HepG2 (cell line): Measurements from ENCODE around the gene PODN. TPM values are rescaled to one million over a fixed set of nuclear protein-coding genes. Genes with fewer than 3 reads are reported as not detected.

Experiments used
- ATAC-seq: fragments of 200-7000 bp; cut with Tn5 transposase; 3 replicates; pipeline ENCODE4 v1.9.1; 2020; ENCODE audit warnings: mild to moderate bottlenecking, moderate library complexity
- BruUV-seq: library from RNA; stranded (reverse); fragments of 400-500 nt; replicated peaks from 2 replicates; lab custom pipeline; 2021; lab: Mats Ljungman, UMichigan
- CTCF ChIA-PET: fragments of 300-600 bp; formaldehyde crosslinking; extraction: SDS; loops from one replicate; lab custom pipeline; 2021; ENCODE audit warnings: low total read pairs, inconsistent platforms, low intra/inter-chr PET ratio; lab: Yijun Ruan, JAX
- POLR2A ChIA-PET: fragments of 350-600 bp; sonication (Branson Sonifier 250); formaldehyde crosslinking; loops from one replicate; lab custom pipeline; 2020; ENCODE audit warnings: antibody characterized with exemption, inconsistent platforms; lab: Yijun Ruan, JAX
- DNase-seq: peaks from one replicate; pipeline ENCODE4 v3.0.0-alpha.2; 2015; ENCODE audit warnings: low spot score
- FAIRE-seq: peaks from 3 replicates; lab custom pipeline; 2011; peaks lifted over from hg19 to GRCh38; lab: Jason Lieb, UNC
- H2AFZ ChIP-seq: one replicate; pipeline ENCODE4 v1.6.1; 2011; ENCODE audit warnings: low read length, inconsistent platforms
- H3K27ac ChIP-seq: fragments of 300-600 bp; 3 replicates; pipeline ENCODE4 v1.8.0; 2011; ENCODE audit warnings: mixed run types, mild to moderate bottlenecking, mixed read lengths, low read length, inconsistent platforms; ENCODE audit not compliant: insufficient read depth; ENCODE audit errors: extremely low read length
- H3K27me3 ChIP-seq, 2 experiments: fragments of 200-600 bp in 1 of 2; 2 replicates in 1 of 2; 3 replicates in 1 of 2; pipeline versions ENCODE4 v1.6.0 to v1.8.0; 2011; ENCODE audit warnings: low read length in 2 of 2, mild to moderate bottlenecking in 2 of 2, moderate library complexity in 2 of 2, inconsistent platforms in 1 of 2; ENCODE audit not compliant: insufficient read depth in 2 of 2, control insufficient read depth in 1 of 2
- H3K36me3 ChIP-seq, 2 experiments: fragments of 200-600 bp in 1 of 2; replicated peaks in 1 of 2; 2 replicates in 1 of 2; 3 replicates in 1 of 2; pipeline versions ENCODE4 v1.5.1 to v1.8.0; 2011; ENCODE audit warnings: low read length in 2 of 2, inconsistent platforms in 1 of 2; ENCODE audit not compliant: insufficient read depth in 2 of 2, control insufficient read depth in 1 of 2
- H3K4me1 ChIP-seq: 2 replicates; pipeline ENCODE4 v1.5.1; 2012; ENCODE audit warnings: low read length, inconsistent platforms; ENCODE audit not compliant: insufficient read depth
- H3K4me2 ChIP-seq: 2 replicates; pipeline ENCODE4 v1.6.0; 2011; ENCODE audit warnings: low read depth, low read length, inconsistent platforms
- H3K4me3 ChIP-seq, 3 experiments: fragments of 200-600 bp in 1 of 3; sonication (generic), shearing (Covaris generic) in 1 of 3; replicated peaks in 1 of 3; 2 replicates each; pipeline ENCODE4 v1.5.1; 2011 to 2016; ENCODE audit warnings: low read length in 3 of 3, inconsistent platforms in 2 of 3, low read depth in 2 of 3, mild to moderate bottlenecking in 2 of 3, control low read depth in 1 of 3, mixed read lengths in 1 of 3; ENCODE audit not compliant: insufficient read depth in 1 of 3
- H3K79me2 ChIP-seq: one replicate; pipeline ENCODE4 v1.6.1; 2011; ENCODE audit warnings: low read length, inconsistent platforms; ENCODE audit not compliant: insufficient read depth
- H3K9ac ChIP-seq: 2 replicates; pipeline ENCODE4 v1.6.0; 2011; ENCODE audit warnings: mild to moderate bottlenecking, low read depth, low read length, inconsistent platforms; ENCODE audit not compliant: insufficient read depth
- H3K9me3 ChIP-seq: 2 replicates; pipeline ENCODE4 v1.5.1; 2012; ENCODE audit warnings: mild to moderate bottlenecking, low read length
- H4K20me1 ChIP-seq: 2 replicates; pipeline ENCODE4 v1.6.0; 2011; ENCODE audit warnings: inconsistent platforms, mild to moderate bottlenecking, low read length, moderate library complexity; ENCODE audit not compliant: insufficient read depth
- ATF5 ChIP-seq: sonication (generic); formaldehyde crosslinking; IDR thresholded peaks from 2 replicates; pipeline ENCODE4 v1.4.0; 2020; ENCODE audit warnings: mild to moderate bottlenecking, low read depth, missing genetic modification reagents
- ATF7 ChIP-seq, 2 experiments: fragments of 450-650 bp in 1 of 2; sonication (generic) in 1 of 2; formaldehyde crosslinking in 1 of 2; IDR thresholded peaks; 2 replicates each; pipeline versions ENCODE4 v1.4.0 to v1.6.1; 2016 to 2020; ENCODE audit warnings: antibody characterized with exemption in 1 of 2, mild to moderate bottlenecking in 1 of 2, missing genetic modification reagents in 1 of 2
- CERS6 ChIP-seq: sonication (generic); formaldehyde crosslinking; IDR thresholded peaks from 2 replicates; pipeline ENCODE4 v1.5.0; 2020; ENCODE audit warnings: missing genetic modification reagents
- ELF4 ChIP-seq: sonication (generic); formaldehyde crosslinking; IDR thresholded peaks from 2 replicates; pipeline ENCODE4 v1.5.0; 2020; ENCODE audit warnings: missing genetic modification reagents, mild to moderate bottlenecking, moderate library complexity, borderline replicate concordance
- FOXO1 ChIP-seq: sonication (generic); formaldehyde crosslinking; IDR thresholded peaks from 2 replicates; pipeline ENCODE4 v1.4.0; 2020; ENCODE audit warnings: missing genetic modification reagents
- KMT2B ChIP-seq: IDR thresholded peaks from 2 replicates; pipeline ENCODE4 v1.6.1; 2016; ENCODE audit warnings: missing genetic modification reagents, missing compliant biosample characterization
- MYC ChIP-seq: sonication (generic); formaldehyde crosslinking; IDR thresholded peaks from 2 replicates; pipeline ENCODE4 v1.9.0; 2021; ENCODE audit warnings: missing genetic modification reagents, borderline replicate concordance
- PHB2 ChIP-seq: fragments of 450-650 bp; IDR thresholded peaks from 2 replicates; pipeline ENCODE4 v1.6.1; 2018; ENCODE audit not compliant: partially characterized antibody
- PLRG1 ChIP-seq: fragments of 450-650 bp; conservative IDR thresholded peaks from 2 replicates; pipeline ENCODE4 v1.6.1; 2016
- SIN3A ChIP-seq: IDR thresholded peaks from 2 replicates; pipeline ENCODE4 v1.6.1; 2011; ENCODE audit warnings: low read depth, mild to moderate bottlenecking, control low read depth, low read length, borderline replicate concordance
- SIX4 ChIP-seq: sonication (generic); formaldehyde crosslinking; IDR thresholded peaks from 2 replicates; pipeline ENCODE4 v1.4.0; 2020; ENCODE audit warnings: missing genetic modification reagents
- SOX6 ChIP-seq, 2 experiments: fragments of 450-650 bp in 1 of 2; sonication (generic) in 1 of 2; formaldehyde crosslinking in 1 of 2; IDR thresholded peaks; 2 replicates each; pipeline versions ENCODE4 v1.4.0 to v1.6.1; 2017 to 2020; ENCODE audit warnings: antibody characterized with exemption in 1 of 2, mild to moderate bottlenecking in 1 of 2, missing genetic modification reagents in 1 of 2
- TEF ChIP-seq: sonication (generic); formaldehyde crosslinking; IDR thresholded peaks from 2 replicates; pipeline ENCODE4 v1.5.0; 2020; ENCODE audit warnings: missing genetic modification reagents
- ZNF121 ChIP-seq: sonication (generic); formaldehyde crosslinking; IDR thresholded peaks from 2 replicates; pipeline ENCODE4 v1.5.0; 2020; ENCODE audit warnings: mild to moderate bottlenecking, missing genetic modification reagents
- WGBS: methylation state at CpG from one replicate; pipeline ENCODE4 v1.1.6; 2017; ENCODE audit warnings: low lambda C conversion rate; 5-methylcytosine and 5-hydroxymethylcytosine counted together
- in situ Hi-C: cut with HindIII; loops from 2 replicates; pipeline ENCODE4 v1.10.0; 2017; ENCODE audit warnings: low pct_unique_long_range_greater_than_20kb; ENCODE audit not compliant: extremely low pct_ligation_motif_present
- intact Hi-C: fragments of 100-400 bp; cut with micrococcal nuclease; formaldehyde crosslinking; loops from one replicate; pipeline ENCODE4 v1.10.0; 2022; ENCODE audit not compliant: unreplicated experiment
- polyA plus RNA-seq, 8 experiments: library from polyadenylated mRNA; depleted of rRNA in 3 of 8; stranded (reverse) in 7 of 8; unstranded in 1 of 8; fragments of >200 nt; fragmentation: Illumina TruSeq in 4 of 8; extraction: Trizol in 4 of 8; gene quantifications; 2 replicates each; pipeline versions ENCODE4 v1.2.1 to v1.2.3, GENCODE V29; 2011 to 2016; ENCODE audit warnings: low read depth in 4 of 8, missing spikeins in 1 of 8, mixed read lengths in 1 of 8; ENCODE audit not compliant: insufficient read depth in 1 of 8
- total RNA-seq, 5 experiments: library from RNA; depleted of rRNA; stranded (reverse); fragments of >200 nt; fragmentation: Illumina TruSeq; extraction: Trizol; gene quantifications; 2 replicates each; pipeline ENCODE4 v1.2.3, GENCODE V29; 2016; ENCODE audit warnings: low read depth in 1 of 5
- TF ChIP-seq, protein P1 (sequence below): sonication (generic); formaldehyde crosslinking; IDR thresholded peaks from 2 replicates; pipeline ENCODE4 v1.5.0; 2020; ENCODE audit warnings: missing genetic modification reagents
- TF ChIP-seq, protein P2 (sequence below): fragments of 450-650 bp; IDR thresholded peaks from 2 replicates; pipeline ENCODE4 v1.6.1; 2016

PODN gene
- total and polyA plus RNA-seq, 2 of the 13 experiments (the other 11 are each of a cell fraction or from before 2014, with no cell fraction given): 0.13 TPM; not detected in 1

GRCh38 chr1:53112271-53112774, 50.3 kb downstream of the PODN start (continued):
- TF ChIP-seq SIX4 (CRISPR knock-in tag): no peak
- TF ChIP-seq, protein P1, sequence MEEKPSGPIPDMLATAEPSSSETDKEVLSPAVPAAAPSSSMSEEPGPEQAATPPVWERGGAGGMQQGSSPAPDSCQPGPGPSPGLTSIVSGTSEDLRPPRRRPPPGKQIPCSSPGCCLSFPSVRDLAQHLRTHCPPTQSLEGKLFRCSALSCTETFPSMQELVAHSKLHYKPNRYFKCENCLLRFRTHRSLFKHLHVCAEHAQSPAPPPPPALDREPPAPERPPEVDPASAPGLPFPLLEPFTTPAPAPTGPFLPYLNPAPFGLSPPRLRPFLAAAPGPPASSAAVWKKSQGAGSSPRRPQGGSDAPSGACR: no peak

DNA sequence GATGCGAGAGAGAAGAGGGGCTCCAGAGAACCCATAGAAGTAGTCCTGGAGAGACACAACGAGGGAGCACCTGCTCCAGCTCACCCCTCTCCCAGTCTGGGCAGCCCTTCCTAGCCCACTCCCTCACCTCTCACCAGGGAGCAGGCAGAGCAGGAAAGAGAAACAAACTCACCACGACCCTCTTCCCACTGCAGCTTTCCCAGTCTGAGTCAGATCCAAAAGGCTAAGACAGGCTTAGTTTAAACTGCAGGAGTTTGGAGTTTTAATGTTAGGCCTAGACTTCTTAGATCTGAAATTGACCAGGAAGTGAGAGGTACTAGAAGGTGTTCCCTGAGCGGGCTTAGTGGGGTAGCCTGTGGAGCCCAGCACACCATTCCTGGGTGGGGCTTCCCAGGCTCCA, 50.8 kb downstream of the PODN start:
- FAIRE-seq: no peak
- TF ChIP-seq CERS6 (no peak), ELF4 (no peak), ATF7 (IDR thresholded peaks at IDR 0.05) (no peak), ATF7 (CRISPR knock-in tag; IDR thresholded peaks at IDR 0.05) (no peak), SOX6 (IDR thresholded peaks at IDR 0.05) (no peak), SOX6 (CRISPR knock-in tag; IDR thresholded peaks at IDR 0.05) (no peak), ZNF121 (CRISPR knock-in tag) (no peak), PHB2 (no peak), ATF5 (CRISPR knock-in tag) (no peak), SIN3A (no peak), PLRG1 (no peak), KMT2B (CRISPR knock-in tag) (no peak), MYC (CRISPR knock-in tag) (no peak), TEF (no peak), FOXO1 (CRISPR knock-in tag) (no peak)
- TF ChIP-seq, protein P2, sequence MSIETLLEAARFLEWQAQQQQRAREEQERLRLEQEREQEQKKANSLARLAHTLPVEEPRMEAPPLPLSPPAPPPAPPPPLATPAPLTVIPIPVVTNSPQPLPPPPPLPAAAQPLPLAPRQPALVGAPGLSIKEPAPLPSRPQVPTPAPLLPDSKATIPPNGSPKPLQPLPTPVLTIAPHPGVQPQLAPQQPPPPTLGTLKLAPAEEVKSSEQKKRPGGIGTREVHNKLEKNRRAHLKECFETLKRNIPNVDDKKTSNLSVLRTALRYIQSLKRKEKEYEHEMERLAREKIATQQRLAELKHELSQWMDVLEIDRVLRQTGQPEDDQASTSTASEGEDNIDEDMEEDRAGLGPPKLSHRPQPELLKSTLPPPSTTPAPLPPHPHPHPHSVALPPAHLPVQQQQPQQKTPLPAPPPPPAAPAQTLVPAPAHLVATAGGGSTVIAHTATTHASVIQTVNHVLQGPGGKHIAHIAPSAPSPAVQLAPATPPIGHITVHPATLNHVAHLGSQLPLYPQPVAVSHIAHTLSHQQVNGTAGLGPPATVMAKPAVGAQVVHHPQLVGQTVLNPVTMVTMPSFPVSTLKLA: no peak

More for the DNA sequence above, 50.8 kb downstream of the PODN start:
- Histone ChIP-seq H4K20me1 (no peaks in the 10 kb centered on the region), H3K4me2 (no peak overlapping the region), H3K4me1 (peaks cover 99% of the 10 kb centered on the region), H3K36me3 (no peaks in the 10 kb centered on the region), H3K9ac (no peak overlapping the region), H3K4me3 (no peak overlapping the region), H3K9me3 (no peaks in the 10 kb centered on the region; the same call in 1 of the 2 replicates), H2AFZ (no peak overlapping the region), H3K27ac (no peak overlapping the region), H3K27me3 (peaks cover 10 to 80% of the 10 kb centered on the region in 2 experiments), H3K79me2 (no peaks in the 10 kb centered on the region)
- 87% methylated on average over 4 of the region's 4 CpGs for whole genome bisulfite sequencing
- no peak for ATAC-seq
- in situ Hi-C loops: no loop called here
- no peak for DNase-seq
- CTCF ChIA-PET: no interaction called here
- POLR2A ChIA-PET: interaction anchor here (1.1 to 2.7 kb wide), 2 partner anchors 8 to 33 kb away, joined by 5 to 30 read pairs; no protein-coding TSS in a partner anchor
- no TSS peak for BruUV-seq
- intact Hi-C loops: no loop called here
